Tracheal epithelial cell (primary cell): Measurements from ENCODE around the gene FAM209A. TPM values are rescaled to one million over a fixed set of nuclear protein-coding genes. Genes with fewer than 3 reads are reported as not detected.

ENCODE experiments used
- total RNA-seq: library from RNA; depleted of rRNA; stranded (reverse); fragments of >200 nt; gene quantifications from 2 replicates; pipeline ENCODE4 v1.2.1, GENCODE V29; 2014

Gene FAM209A, protein sequence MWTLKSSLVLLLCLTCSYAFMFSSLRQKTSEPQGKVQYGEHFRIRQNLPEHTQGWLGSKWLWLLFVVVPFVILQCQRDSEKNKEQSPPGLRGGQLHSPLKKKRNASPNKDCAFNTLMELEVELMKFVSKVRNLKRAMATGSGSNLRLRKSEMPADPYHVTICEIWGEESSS
- not detected in 2 replicates for total RNA-seq

DNA sequence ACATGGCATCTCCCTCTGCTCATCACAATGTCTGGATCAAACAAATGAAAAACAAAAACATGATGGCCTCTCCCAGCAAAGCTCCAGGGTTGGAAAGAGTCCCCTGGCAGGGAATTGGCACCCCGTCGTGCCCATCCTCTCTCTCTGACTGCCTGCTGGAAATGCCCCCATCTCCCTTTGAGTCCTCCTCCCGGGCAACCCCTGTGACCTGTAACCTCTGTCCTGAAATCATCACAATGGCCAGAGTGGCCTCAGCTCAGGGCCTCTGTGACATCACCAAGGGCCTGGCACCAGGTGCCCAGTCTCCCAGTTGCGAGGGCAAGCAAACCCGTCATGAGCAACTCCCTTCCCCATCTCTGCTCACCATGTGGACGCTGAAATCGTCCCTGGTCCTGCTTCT, at the start of gene FAM209A:
FAM209A (plus strand) TSS at position 301 of the 400 bp plus-strand sequence; CDS start at position 366, 65 bp downstream.

DNA sequence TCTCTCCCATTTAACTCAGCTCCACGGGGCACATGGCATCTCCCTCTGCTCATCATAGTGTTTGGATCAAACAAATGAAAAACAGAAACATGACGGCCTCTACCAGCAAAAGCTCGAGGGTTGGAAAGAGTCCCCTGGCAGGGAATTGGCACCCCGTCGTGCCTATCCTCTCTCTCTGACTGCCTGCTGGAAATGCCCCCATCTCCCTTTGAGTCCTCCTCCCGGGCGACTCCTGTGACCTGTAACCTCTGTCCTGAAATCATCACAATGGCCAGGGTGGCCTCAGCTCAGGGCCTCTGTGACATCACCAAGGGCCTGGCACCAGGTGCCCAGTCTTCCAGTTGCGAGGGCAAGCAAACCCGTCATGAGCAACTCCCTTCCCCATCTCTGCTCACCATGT, 8.4 kb downstream of the FAM209A start, which contains the start of gene FAM209B:
FAM209B (plus strand) TSS at position 301 of the 400 bp plus-strand sequence; CDS start at position 397, 96 bp downstream.

Other genes starting within 250 kb of the FAM209A start
- gene FAM210B, start 165.8 kb upstream of the FAM209A start, total RNA-seq: 24.8 and 26.0 TPM in 2 replicates
- gene AURKA, start 132.5 kb upstream of the FAM209A start, total RNA-seq: 6.4 and 9.6 TPM in 2 replicates
- gene CSTF1, start 132.1 kb upstream of the FAM209A start, total RNA-seq: 19.6 and 20.7 TPM in 2 replicates
- gene CASS4, start 112.5 kb upstream of the FAM209A start, total RNA-seq: 0.21 and 0.24 TPM in 2 replicates
- 59.9 and 63.4 TPM in 2 replicates for gene RTF2, start 56.1 kb upstream of the FAM209A start, total RNA-seq
- gene FAM209B, start 8.5 kb downstream of the FAM209A start, total RNA-seq: not detected in 2 replicates
- 1.7 and 1.9 TPM in 2 replicates for gene TFAP2C, start 104.6 kb downstream of the FAM209A start, total RNA-seq